ENCODE data around the gene HOXA3.

Gene HOXA3

DNA sequence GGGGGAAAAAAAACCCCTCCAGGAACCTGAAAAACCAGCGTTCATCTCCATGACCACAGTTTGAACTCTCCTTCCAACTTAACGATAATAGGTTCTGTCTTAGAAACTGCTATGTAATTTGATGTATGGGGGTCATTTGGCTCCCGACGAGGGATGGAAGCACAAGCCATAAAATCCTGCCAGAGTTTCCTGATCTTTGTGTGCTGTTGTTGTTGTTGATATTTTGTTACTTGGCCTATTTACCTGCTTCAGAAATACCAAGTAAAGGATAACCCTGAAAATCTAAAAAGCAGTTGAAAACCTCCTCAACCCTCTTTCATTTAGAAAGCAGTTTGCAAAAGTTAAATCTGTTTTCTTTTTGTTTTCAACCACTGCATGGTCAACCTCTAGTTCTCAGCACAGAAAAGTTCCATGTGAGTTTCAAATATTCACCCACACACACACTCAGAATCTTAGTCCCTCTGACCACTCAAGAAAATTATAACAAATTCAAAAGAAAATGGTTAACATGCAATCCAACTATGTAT lies 40.6 kb downstream of the HOXA3 start:
- Histone ChIP-seq H3K9me3 (no peaks in the 10 kb centered on the region), H3K4me3 (ENCODE audit: low read depth in 1 of 2, low read length in 1 of 2) (no peak overlapping the region), H3K36me3 (no peaks in the 10 kb centered on the region), H3K27me3 (peaks cover 5% of the 10 kb centered on the region), H3K4me1 (ENCODE audit: control insufficient read depth in 1 of 2, insufficient read depth in 1 of 2, low read depth in 1 of 2, low read length in 1 of 2) (no peaks in the 10 kb centered on the region), H3K27ac (no peak overlapping the region)
- TF ChIP-seq CTCF (IDR thresholded peaks at IDR 0.05): no peak

DNA sequence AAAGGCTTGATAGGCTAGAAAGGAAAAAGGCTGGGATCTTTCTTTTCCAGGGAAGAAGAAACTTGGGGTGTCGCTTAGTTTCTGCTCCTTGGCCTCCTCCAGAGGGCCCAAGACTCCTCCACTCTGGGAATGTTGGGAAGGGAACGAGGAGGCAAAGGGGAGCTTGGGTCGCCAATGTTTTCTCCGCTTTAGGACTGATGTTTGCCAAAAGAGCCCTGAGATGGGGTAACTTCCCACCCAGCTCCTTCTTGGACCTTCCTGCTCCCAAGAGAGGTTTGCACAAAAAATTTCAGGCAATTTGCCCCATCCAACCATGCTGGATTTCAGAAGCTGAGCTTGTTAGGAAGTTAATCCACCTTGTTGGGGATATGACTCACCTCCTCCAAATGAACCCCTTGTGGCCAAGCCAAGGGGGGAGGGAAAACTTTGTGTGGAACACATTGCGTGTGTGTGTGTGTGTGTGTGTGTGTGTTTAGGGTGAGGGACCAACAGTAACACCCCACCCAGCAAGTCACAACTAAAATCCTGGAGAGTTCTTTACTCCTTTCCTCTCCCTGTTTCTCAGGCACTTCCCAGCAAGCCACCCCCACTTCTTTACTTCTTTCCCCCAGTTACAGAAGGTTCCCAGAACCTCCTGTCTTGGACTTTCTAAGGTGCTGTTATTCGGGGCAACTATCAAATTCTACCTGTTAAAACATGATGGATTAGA lies 41.2 kb downstream of the HOXA3 start:
- TF ChIP-seq CTCF (IDR thresholded peaks at IDR 0.05): no peak
- Histone ChIP-seq H3K4me3 (ENCODE audit: low read depth in 1 of 2, low read length in 1 of 2) (no peak overlapping the region), H3K36me3 (no peaks in the 10 kb centered on the region), H3K9me3 (no peaks in the 10 kb centered on the region), H3K27me3 (peaks cover 10% of the 10 kb centered on the region), H3K27ac (no peak overlapping the region), H3K4me1 (ENCODE audit: control insufficient read depth in 1 of 2, insufficient read depth in 1 of 2, low read depth in 1 of 2, low read length in 1 of 2) (no peaks in the 10 kb centered on the region)

GRCh38 chr7:27110186-27111031 lies 42.0 kb downstream of the HOXA3 start:
- H3K27me3 ChIP-seq: peaks cover 18% of the 10 kb centered on the region
- H3K4me3 ChIP-seq (ENCODE audit: low read depth in 1 of 2, low read length in 1 of 2): no peak overlapping the region
- no peak for TF ChIP-seq CTCF (IDR thresholded peaks at IDR 0.05)
- H3K9me3 ChIP-seq: no peaks in the 10 kb centered on the region
- H3K27ac ChIP-seq: no peak overlapping the region
- no peaks in the 10 kb centered on the region for H3K4me1 ChIP-seq (ENCODE audit: control insufficient read depth in 1 of 2, insufficient read depth in 1 of 2, low read depth in 1 of 2, low read length in 1 of 2)
- no peaks in the 10 kb centered on the region for H3K36me3 ChIP-seq

DNA sequence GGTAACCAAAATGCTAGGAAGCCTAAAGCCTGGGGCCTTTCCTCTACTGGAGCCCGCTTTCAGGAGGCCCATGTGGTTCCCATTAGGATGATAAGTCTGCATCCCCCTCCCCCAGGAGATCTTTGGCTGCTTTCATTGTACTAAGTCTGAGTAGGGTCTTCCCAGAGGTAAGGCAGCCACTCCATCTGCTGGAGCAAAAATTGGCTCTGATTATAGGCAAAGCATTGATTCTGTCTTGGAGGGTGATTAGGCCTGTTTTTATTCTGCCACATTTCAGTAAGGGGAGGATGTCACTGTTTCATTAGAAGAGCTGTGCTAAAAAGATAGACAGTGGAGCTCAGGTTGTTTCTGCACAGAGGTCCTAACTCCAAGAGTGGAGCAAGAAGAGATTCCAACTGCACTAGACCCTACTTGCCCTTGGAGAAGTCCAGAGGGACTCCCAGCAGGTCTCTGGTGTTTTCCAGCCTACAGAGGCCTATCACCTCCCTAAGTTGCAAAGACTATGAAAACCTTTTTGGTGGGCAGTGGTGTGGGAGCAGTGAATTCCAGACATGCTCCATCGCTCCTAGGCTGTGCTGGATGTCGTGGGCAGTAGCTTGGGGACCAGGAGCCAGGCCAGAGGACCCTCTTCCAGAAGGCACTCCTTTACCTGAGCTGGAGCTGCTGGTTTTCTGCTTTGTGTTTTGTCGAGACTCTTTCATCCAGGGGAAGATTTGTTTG lies 42.8 kb downstream of the HOXA3 start:
- peaks cover 26% of the 10 kb centered on the region for H3K27me3 ChIP-seq
- no peak overlapping the region for H3K27ac ChIP-seq
- no peak for TF ChIP-seq CTCF (IDR thresholded peaks at IDR 0.05)

DNA sequence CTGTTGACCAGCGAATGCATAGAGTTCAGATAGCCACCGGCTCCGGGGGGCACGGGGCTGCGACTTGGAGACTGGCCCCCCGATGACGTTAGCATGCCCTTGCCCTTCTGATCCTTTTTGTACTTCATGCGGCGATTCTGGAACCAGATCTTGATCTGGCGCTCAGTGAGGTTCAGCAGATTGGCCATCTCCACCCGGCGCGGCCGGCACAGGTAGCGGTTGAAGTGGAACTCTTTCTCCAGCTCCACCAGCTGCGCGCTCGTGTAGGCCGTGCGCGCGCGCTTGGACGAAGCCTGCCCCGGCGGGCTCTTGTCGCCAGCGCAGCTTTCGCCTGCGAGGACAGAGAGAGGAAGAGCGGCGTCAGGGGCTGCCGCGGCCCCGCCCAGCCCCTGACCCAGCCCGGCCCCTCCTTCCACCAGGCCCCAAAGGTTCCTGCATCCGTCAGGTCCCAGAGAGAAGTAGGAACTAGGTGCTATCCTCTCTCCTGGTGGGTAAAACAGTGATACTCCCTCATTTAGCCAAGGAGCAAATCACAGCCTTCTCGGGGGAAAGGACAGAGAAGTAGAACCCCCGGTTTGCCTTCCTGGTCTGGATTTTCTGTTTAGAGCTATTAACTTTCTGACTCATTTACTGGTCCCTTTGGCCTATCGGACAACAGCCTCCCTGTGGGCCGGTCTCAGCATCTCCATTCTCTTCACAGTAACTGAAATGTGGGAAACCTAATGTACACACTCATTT lies 43.8 kb downstream of the HOXA3 start:
- Histone ChIP-seq H3K4me3 (ENCODE audit: low read depth in 1 of 2, low read length in 1 of 2) (no peak overlapping the region), H3K27me3 (peaks cover 32% of the 10 kb centered on the region), H3K4me1 (ENCODE audit: control insufficient read depth in 1 of 2, insufficient read depth in 1 of 2, low read depth in 1 of 2, low read length in 1 of 2) (no peaks in the 10 kb centered on the region), H3K36me3 (no peaks in the 10 kb centered on the region), H3K27ac (no peak overlapping the region), H3K9me3 (no peaks in the 10 kb centered on the region)
- TF ChIP-seq CTCF (IDR thresholded peaks at IDR 0.05): no peak

More for the DNA sequence above, 42.8 kb downstream of the HOXA3 start:
- Histone ChIP-seq H3K36me3 (no peaks in the 10 kb centered on the region), H3K4me3 (ENCODE audit: low read depth in 1 of 2, low read length in 1 of 2) (no peak overlapping the region), H3K4me1 (ENCODE audit: control insufficient read depth in 1 of 2, insufficient read depth in 1 of 2, low read depth in 1 of 2, low read length in 1 of 2) (no peaks in the 10 kb centered on the region), H3K9me3 (no peaks in the 10 kb centered on the region)
